K562 (cell line): Measurements from ENCODE around the gene PIKFYVE. TPM values are rescaled to one million over a fixed set of nuclear protein-coding genes. Genes with fewer than 3 reads are reported as not detected.

Experiments used
- ATAC-seq: fragments of 200-7000 bp; cut with Tn5 transposase; 3 replicates; pipeline ENCODE4 v1.9.1; 2020; ENCODE audit warnings: moderate library complexity
- BruUV-seq: library from RNA; stranded (reverse); fragments of 400-500 nt; replicated peaks from 2 replicates; lab custom pipeline; 2021; lab: Mats Ljungman, UMichigan
- CTCF ChIA-PET: fragments of 300-600 bp; formaldehyde crosslinking; extraction: SDS; loops from one replicate; lab custom pipeline; 2021; ENCODE audit warnings: low intra/inter-chr PET ratio; lab: Yijun Ruan, JAX
- POLR2A ChIA-PET: fragments of 300-600, 350-650 bp; sonication (Branson Sonifier 250); formaldehyde crosslinking; extraction: SDS; loops from one replicate; lab custom pipeline; 2021; ENCODE audit warnings: antibody characterized with exemption, inconsistent platforms; lab: Yijun Ruan, JAX
- DNase-seq, 4 experiments: peaks; one replicate each; pipeline versions ENCODE4 v3.0.0 to v3.0.0-alpha.2; 2011 to 2018; ENCODE audit warnings: low spot score in 3 of 4, mixed read lengths in 3 of 4; ENCODE audit errors: extremely low read depth in 1 of 4
- FAIRE-seq: peaks from 2 replicates; lab custom pipeline; 2011; peaks lifted over from hg19 to GRCh38; lab: Jason Lieb, UNC
- H2AFZ ChIP-seq: 2 replicates; pipeline ENCODE4 v1.6.0; 2011; ENCODE audit warnings: low read depth, low read length, control low read depth, inconsistent platforms
- H3K27ac ChIP-seq: fragments of 200-600 bp; 3 replicates; pipeline ENCODE4 v1.8.0; 2011; ENCODE audit warnings: low read depth, mild to moderate bottlenecking, control low read depth, inconsistent platforms, low read length, moderate library complexity, mixed read lengths; ENCODE audit errors: extremely low read depth
- H3K27me3 ChIP-seq, 2 experiments: fragments of 300-600 bp in 1 of 2; 2 replicates in 1 of 2; 3 replicates in 1 of 2; pipeline versions ENCODE4 v1.6.0 to v1.8.0; 2011; ENCODE audit warnings: inconsistent platforms in 2 of 2, low read length in 2 of 2, mild to moderate bottlenecking in 1 of 2, mixed read lengths in 1 of 2, moderate library complexity in 1 of 2; ENCODE audit not compliant: control insufficient read depth in 2 of 2, insufficient read depth in 2 of 2
- H3K36me3 ChIP-seq: fragments of 300-600 bp; 3 replicates; pipeline ENCODE4 v1.8.0; 2011; ENCODE audit warnings: mild to moderate bottlenecking, low read length, inconsistent platforms; ENCODE audit not compliant: control insufficient read depth, insufficient read depth
- H3K4me1 ChIP-seq, 2 experiments: fragments of 200-600 bp in 1 of 2; replicated peaks in 1 of 2; 2 replicates in 1 of 2; 3 replicates in 1 of 2; pipeline versions ENCODE4 v1.5.1 to v1.8.0; 2011; ENCODE audit warnings: inconsistent platforms in 2 of 2, low read length in 2 of 2, mild to moderate bottlenecking in 1 of 2, mixed read lengths in 1 of 2, moderate library complexity in 1 of 2; ENCODE audit not compliant: control insufficient read depth in 2 of 2, insufficient read depth in 2 of 2
- H3K4me2 ChIP-seq: 2 replicates; pipeline ENCODE4 v1.6.1; 2011; ENCODE audit warnings: low read length, control low read depth, inconsistent platforms, mixed read lengths; ENCODE audit not compliant: insufficient read depth
- H3K4me3 ChIP-seq: fragments of 200-600 bp; sonication (generic), shearing (Covaris generic); 2 replicates; pipeline ENCODE4 v1.5.1; 2016; ENCODE audit warnings: control low read depth, inconsistent platforms
- H3K79me2 ChIP-seq: fragments of 200-600 bp; 3 replicates; pipeline ENCODE4 v1.8.0; 2011; ENCODE audit warnings: low read length, inconsistent platforms; ENCODE audit not compliant: control insufficient read depth, insufficient read depth
- H3K9ac ChIP-seq, 2 experiments: 2 replicates each; pipeline versions ENCODE4 v1.6.0 to v1.6.1; 2011; ENCODE audit warnings: low read depth in 2 of 2, low read length in 2 of 2, control low read depth in 1 of 2, inconsistent platforms in 1 of 2, mild to moderate bottlenecking in 1 of 2, mixed read lengths in 1 of 2; ENCODE audit not compliant: insufficient read depth in 1 of 2
- H3K9me1 ChIP-seq: one replicate; pipeline ENCODE4 v1.6.0; 2011; ENCODE audit warnings: inconsistent platforms, mild to moderate bottlenecking, low read length, moderate library complexity; ENCODE audit not compliant: control insufficient read depth, insufficient read depth
- H3K9me3 ChIP-seq: replicated peaks from 2 replicates; pipeline ENCODE4 v1.5.1; 2011; ENCODE audit warnings: low read depth, low read length, inconsistent platforms; ENCODE audit not compliant: control insufficient read depth, insufficient read depth
- H4K20me1 ChIP-seq: replicated peaks from 2 replicates; pipeline ENCODE4 v1.6.1; 2011; ENCODE audit warnings: low read length, inconsistent platforms, mixed read lengths; ENCODE audit not compliant: control insufficient read depth, insufficient read depth
- BCLAF1 ChIP-seq, 2 experiments: fragments of 450-650 bp in 1 of 2; IDR thresholded peaks; 2 replicates each; pipeline ENCODE4 v1.6.1; 2011 to 2017; ENCODE audit warnings: low read depth in 2 of 2, antibody characterized with exemption in 1 of 2, borderline replicate concordance in 1 of 2, low read length in 1 of 2, mild to moderate bottlenecking in 1 of 2, mixed read lengths in 1 of 2; ENCODE audit not compliant: control insufficient read depth in 1 of 2
- CTCF ChIP-seq, 3 experiments: IDR thresholded peaks in 2 of 3; conservative IDR thresholded peaks in 1 of 3; 2 replicates each; pipeline ENCODE4 v1.5.1; 2011 to 2012; ENCODE audit warnings: low read length in 3 of 3, mild to moderate bottlenecking in 3 of 3, control low read depth in 2 of 3, improper control_type of control experiment in 1 of 3, inconsistent platforms in 1 of 3, low read depth in 1 of 3, mixed read lengths in 1 of 3, moderate library complexity in 1 of 3; ENCODE audit not compliant: insufficient read depth in 2 of 3
- PPARD ChIP-seq: fragments of 250-450 bp; sonication (Bioruptor Pico); IDR thresholded peaks from 2 replicates; pipeline ENCODE4 v1.8.0; 2022; ENCODE audit warnings: inconsistent platforms, mild to moderate bottlenecking, moderate library complexity
- RBM14 ChIP-seq: fragments of 200-400 bp; formaldehyde crosslinking; IDR thresholded peaks from 2 replicates; pipeline ENCODE4 v1.6.1; 2018; ENCODE audit warnings: low read depth, mild to moderate bottlenecking, low read length, moderate library complexity, borderline replicate concordance; ENCODE audit not compliant: insufficient read depth
- TAF1 ChIP-seq: IDR thresholded peaks from 2 replicates; pipeline ENCODE4 v1.6.1; 2011; ENCODE audit warnings: mild to moderate bottlenecking, low read length, moderate library complexity; ENCODE audit not compliant: insufficient read depth, control insufficient read depth, severe bottlenecking; ENCODE audit errors: extremely low read depth
- ZNF253 ChIP-seq: fragments of 250-450 bp; sonication (Bioruptor Pico); conservative IDR thresholded peaks from 2 replicates; pipeline ENCODE4 v1.6.1; 2021; ENCODE audit warnings: mild to moderate bottlenecking
- WGBS: fragments of 100-300 bp; shearing (Covaris generic); methylation state at CpG from one replicate; pipeline ENCODE4 v1.1.6; 2016; ENCODE audit warnings: low coverage, mixed read lengths; ENCODE audit not compliant: insufficient coverage; ENCODE audit errors: missing lambda C conversion rate; 5-methylcytosine and 5-hydroxymethylcytosine counted together
- in situ Hi-C: fragments of 300-500 bp; cut with MboI; formaldehyde crosslinking; loops from 4 replicates; pipeline ENCODE4 v1.15.0; 2018; ENCODE audit warnings: inconsistent platforms, mixed read lengths
- intact Hi-C: fragments of 100-400 bp; cut with micrococcal nuclease; formaldehyde crosslinking; loops from 2 replicates; pipeline ENCODE4 v1.14.2; 2022
- polyA plus RNA-seq, 8 experiments: library from polyadenylated mRNA; depleted of rRNA in 4 of 8; stranded (reverse) in 5 of 8; unstranded in 3 of 8; fragments of >200 nt; fragmentation: Nextera tagmentation in 2 of 8; fragmentation: Illumina TruSeq in 1 of 8; extraction: Ambion mirVana in 2 of 8; extraction: Trizol in 1 of 8; gene quantifications; 2 replicates each; pipeline versions ENCODE4 v1.2.1 to v1.2.3, GENCODE V29; 2011 to 2014; ENCODE audit warnings: inconsistent platforms in 1 of 8, missing spikeins in 1 of 8
- total RNA-seq, 7 experiments: library from RNA; depleted of rRNA in 6 of 7; stranded (reverse); fragments of >200 nt in 6 of 7; fragmentation: Illumina TruSeq in 2 of 7; extraction: Trizol in 2 of 7; gene quantifications; 2 replicates each; pipeline versions ENCODE4 v1.2.1 to v1.2.3, GENCODE V29; 2011 to 2021; ENCODE audit warnings: low replicate concordance in 1 of 7

The PIKFYVE gene
- total and polyA plus RNA-seq, 9 of the 15 experiments (the other 6 are each of a cell fraction or from before 2014, with no cell fraction given), result 3.6 to 25.6 (median 16.7) TPM

- intact Hi-C loops, result no loop called here
- POLR2A ChIA-PET, result no interaction called here
- H3K79me2 ChIP-seq, result peaks cover 18% of the 10 kb centered on the region
- TF ChIP-seq ZNF253 (CRISPR knock-in tag) (no peak), BCLAF1 (IDR thresholded peaks at IDR 0.05; ENCODE audit: borderline replicate concordance in 1 of 2, control insufficient read depth in 1 of 2, low read depth in 2 of 2, low read length in 1 of 2) (no peak), RBM14 (no peak), PPARD (CRISPR knock-in tag) (no peak), TAF1 (no peak), CTCF (IDR thresholded peaks at IDR 0.05 in 2 of 3, conservative IDR thresholded peaks at IDR 0.05 in 1 of 3; ENCODE audit: insufficient read depth in 2 of 3, low read depth in 1 of 3, low read length in 3 of 3) (no peak)
These were observed 31.9 kb downstream of the PIKFYVE start for GRCh38 chr2:208297961-208298360.

More at GRCh38 chr2:208297961-208298360, 31.9 kb downstream of the PIKFYVE start:
- in situ Hi-C loops, result no loop called here
- Histone ChIP-seq H3K9me3 (no peaks in the 10 kb centered on the region), H3K27me3 (no peaks in the 10 kb centered on the region), H3K9ac (no peak overlapping the region), H3K9me1 (no peaks in the 10 kb centered on the region), H3K27ac (no peak overlapping the region), H3K4me1 (peaks cover 3 to 7% of the 10 kb centered on the region in 2 experiments; a peak in 3 of 5 replicates), H2AFZ (no peak overlapping the region), H3K4me2 (no peak overlapping the region), H4K20me1 (no peaks in the 10 kb centered on the region), H3K36me3 (peaks cover 72% of the 10 kb centered on the region), H3K4me3 (no peak overlapping the region)
- FAIRE-seq (no peak), DNase-seq (no peak), ATAC-seq (no peak)
- CTCF ChIA-PET, result no interaction called here
- no TSS peak for BruUV-seq
- 92% methylated on average over 1 of the region's 1 CpG for WGBS
